Measurements from ENCODE around the gene TNPO2. TPM values are rescaled to one million over a fixed set of nuclear protein-coding genes. Genes with fewer than 3 reads are reported as not detected.

Gene TNPO2
- total and polyA plus RNA-seq, 2 experiments from 2014 or later: 37.1 to 83.0 TPM

GRCh38 chr19:12767666-12768065, 43.9 kb upstream of the TNPO2 start (continued):
- no peak for TF ChIP-seq EZH2 (IDR thresholded peaks at IDR 0.05; ENCODE audit: low read depth, unreplicated experiment)
- no peak for TF ChIP-seq STAT1 (IDR thresholded peaks at IDR 0.05; ENCODE audit: unreplicated experiment)
- TF ChIP-seq CREB1 (CRISPR knock-in tag; IDR thresholded peaks at IDR 0.05; ENCODE audit: low read depth): no peak
- no peak for TF ChIP-seq REST (IDR thresholded peaks at IDR 0.05; ENCODE audit: unreplicated experiment)

GRCh38 chr19:12767150-12767549, 43.4 kb upstream of the TNPO2 start:
- Histone ChIP-seq H3K79me2 (replicated peaks; ENCODE audit: insufficient read depth) (0 out of 2 replicates have a peak, but pooled peaks cover 3% of the 10 kb centered on the region), H3K27ac (ENCODE audit: low read depth) (no peak overlapping the region), H3K4me3 (no peak overlapping the region), H2AFZ (no peak overlapping the region), H3K36me3 (ENCODE audit: insufficient read depth) (0 out of 2 replicates have a peak, but pooled peaks cover 9% of the 10 kb centered on the region), H3K4me1 (ENCODE audit: insufficient read depth) (peaks cover 9% of the 10 kb centered on the region; the same call in 1 of the 2 replicates), H4K20me1 (replicated peaks; ENCODE audit: insufficient read depth) (no peaks in the 10 kb centered on the region; the same call in 1 of the 2 replicates), H3F3A (replicated peaks; ENCODE audit: low read depth) (peaks cover 24% of the 10 kb centered on the region), H3K9me2 (ENCODE audit: insufficient read depth) (no peaks in the 10 kb centered on the region), H3K27me3 (ENCODE audit: insufficient read depth) (no peaks in the 10 kb centered on the region), H3K4me2 (no peak overlapping the region)
- H3K4me3 Mint-ChIP-seq: peak overlapping the region; percentile 12; the same call in 1 of the 3 replicates
- H3K36me3 Mint-ChIP-seq (ENCODE audit: low read depth): peaks cover 60% of the 10 kb centered on the region
- peaks cover 28% of the 10 kb centered on the region for H3K27me3 Mint-ChIP-seq (ENCODE audit: insufficient read depth, low read depth, poor library complexity)
- H3K27ac Mint-ChIP-seq: peak overlapping the region; percentile 75; the same call in 1 of the 2 replicates
- DNase-seq (ENCODE audit: low spot score) (peak; percentile 44), ATAC-seq (peak; percentile 9; the same call in 2 of the 3 replicates)
- peaks cover 3% of the 10 kb centered on the region; the same call in 2 of the 3 replicates for H3K9me3 Mint-ChIP-seq
- H3K4me1 Mint-ChIP-seq: peaks cover 15% of the 10 kb centered on the region
- TF ChIP-seq NANOG (IDR thresholded peaks at IDR 0.05; ENCODE audit: borderline replicate concordance): no peak
- no peak for TF ChIP-seq ZNF462 (CRISPR knock-in tag; IDR thresholded peaks at IDR 0.05)
- no peak for TF ChIP-seq ZNF331 (CRISPR knock-in tag; IDR thresholded peaks at IDR 0.05; ENCODE audit: low read depth)
- TF ChIP-seq STAT1 (IDR thresholded peaks at IDR 0.05; ENCODE audit: unreplicated experiment): no peak
- no peak for TF ChIP-seq POLR2AphosphoS5 (IDR thresholded peaks at IDR 0.05; ENCODE audit: low read depth)
- TF ChIP-seq CREB1 (CRISPR knock-in tag; IDR thresholded peaks at IDR 0.05; ENCODE audit: low read depth): no peak
- TF ChIP-seq CTCF (conservative IDR thresholded peaks at IDR 0.05; ENCODE audit: low read depth in 2 of 2): no peak
- no peak for TF ChIP-seq EZH2phosphoT487 (IDR thresholded peaks at IDR 0.05; ENCODE audit: unreplicated experiment)
- no peak for TF ChIP-seq JUNB (IDR thresholded peaks at IDR 0.05; ENCODE audit: unreplicated experiment)

All from GM23338 (cell line).